ENCODE measurements around the gene ZDHHC4. TPM values are rescaled to one million over a fixed set of nuclear protein-coding genes. Genes with fewer than 3 reads are reported as not detected.

ZDHHC4 gene
- total and polyA plus RNA-seq, 2 of the 13 experiments (the other 11 are each of a cell fraction or from before 2014, with no cell fraction given): 83.2 to 188 TPM

GRCh38 chr7:6589829-6590644 lies 12.8 kb downstream of the ZDHHC4 start, which contains the start of gene INTS15 (continued):
- TF ChIP-seq HOXA5 (CRISPR knock-in tag; IDR thresholded peaks at IDR 0.05): no peak
- TF ChIP-seq ZNF343 (CRISPR knock-in tag; IDR thresholded peaks at IDR 0.05): no peak
- no peak for TF ChIP-seq ZNF292 (CRISPR knock-in tag; IDR thresholded peaks at IDR 0.05; ENCODE audit: borderline replicate concordance, low read depth)
- TF ChIP-seq CSRNP2 (CRISPR knock-in tag; conservative IDR thresholded peaks at IDR 0.05; ENCODE audit: low read depth): no peak
- no peak for TF ChIP-seq ZSCAN5A (CRISPR knock-in tag; IDR thresholded peaks at IDR 0.05; ENCODE audit: borderline replicate concordance)
- TF ChIP-seq ATF1 (CRISPR knock-in tag; IDR thresholded peaks at IDR 0.05): no peak
- TF ChIP-seq MTA1 (CRISPR knock-in tag; IDR thresholded peaks at IDR 0.05; ENCODE audit: borderline replicate concordance): 0 out of 2 replicates have a peak, but pooled peaks have one; percentile 14
- no peak for TF ChIP-seq MIXL1 (CRISPR knock-in tag; IDR thresholded peaks at IDR 0.05)
- no peak for TF ChIP-seq SSRP1 (CRISPR knock-in tag; IDR thresholded peaks at IDR 0.05)
- TF ChIP-seq NFE2L2 (IDR thresholded peaks at IDR 0.05; ENCODE audit: low read length): no peak
- TF ChIP-seq HMG20B (CRISPR knock-in tag; conservative IDR thresholded peaks at IDR 0.05): no peak
- TF ChIP-seq KLF9 (CRISPR knock-in tag; IDR thresholded peaks at IDR 0.05; ENCODE audit: low read depth): no peak
- no peak for TF ChIP-seq ZNF224 (CRISPR knock-in tag; IDR thresholded peaks at IDR 0.05)
- no peak for TF ChIP-seq GTF2F1 (IDR thresholded peaks at IDR 0.05; ENCODE audit: low read length)
- no peak for TF ChIP-seq ZBTB39 (CRISPR knock-in tag; IDR thresholded peaks at IDR 0.05)
- no peak for TF ChIP-seq EHMT2 (IDR thresholded peaks at IDR 0.05; ENCODE audit: borderline replicate concordance, low read depth, low read length)
- no peak for TF ChIP-seq RARG (CRISPR knock-in tag; IDR thresholded peaks at IDR 0.05; ENCODE audit: low read depth)
- TF ChIP-seq ZNF225 (CRISPR knock-in tag; IDR thresholded peaks at IDR 0.05): no peak
- no peak for TF ChIP-seq IRF2 (CRISPR knock-in tag; IDR thresholded peaks at IDR 0.05)
- peak; percentile 45; the same call in 1 of the 2 replicates for TF ChIP-seq ZNF451 (CRISPR knock-in tag; IDR thresholded peaks at IDR 0.05)
- peak; percentile 51; the same call in 1 of the 2 replicates for TF ChIP-seq TARDBP (CRISPR knock-in tag; IDR thresholded peaks at IDR 0.05)
- no peak for TF ChIP-seq U2AF1 (optimal IDR thresholded peaks at IDR 0.05; ENCODE audit: low read depth, low read length)
- 0 out of 2 replicates have a peak, but pooled peaks have one; percentile 51 for TF ChIP-seq CENPT (CRISPR knock-in tag; IDR thresholded peaks at IDR 0.05; ENCODE audit: low read depth)
- TF ChIP-seq SIN3A (IDR thresholded peaks at IDR 0.05; ENCODE audit: borderline replicate concordance, low read depth, low read length): peak; percentile 39; the same call in 1 of the 2 replicates
- peak; percentile 87; the same call in 1 of the 2 replicates for TF ChIP-seq BRF2 (CRISPR knock-in tag; IDR thresholded peaks at IDR 0.05)
- no peak for TF ChIP-seq FOXP1 (IDR thresholded peaks at IDR 0.05)
- no peak for TF ChIP-seq FOXP1 (CRISPR knock-in tag; IDR thresholded peaks at IDR 0.05)
